Glomerular visceral epithelial cell (primary cell): ENCODE results near the gene KRT15.

Source experiments
- DNase-seq: peaks from one replicate; pipeline ENCODE4 v3.0.0-alpha.2; 2016; ENCODE audit errors: extremely low spot score

KRT15 gene

GRCh38 chr17:41518789-41519449, at the start of gene KRT15:
Gene KRT15 (minus strand): TSS chr17:41518890. CDS start chr17:41518827, 63 bp downstream.
- peak; percentile 22 for DNase-seq

GRCh38 chr17:41567317-41567716, 48.6 kb upstream of the KRT15 start:
- no peak for DNase-seq

- DNase-seq: no peak
Observed at GRCh38 chr17:41565338-41565737, 46.6 kb upstream of the KRT15 start.

GRCh38 chr17:41563607-41564170, 45.0 kb upstream of the KRT15 start:
- no peak for DNase-seq

- no peak for DNase-seq
Observed at GRCh38 chr17:41561554-41561953, 42.9 kb upstream of the KRT15 start.

- no peak for DNase-seq
Observed at GRCh38 chr17:41559548-41559947, 40.9 kb upstream of the KRT15 start.

- no peak for DNase-seq
Observed at GRCh38 chr17:41556931-41557330, 38.2 kb upstream of the KRT15 start.

GRCh38 chr17:41556306-41556705, 37.6 kb upstream of the KRT15 start:
- DNase-seq: no peak

- no peak for DNase-seq
Observed at GRCh38 chr17:41555105-41555887, 36.6 kb upstream of the KRT15 start.

GRCh38 chr17:41553987-41554680, 35.4 kb upstream of the KRT15 start:
- DNase-seq: no peak

GRCh38 chr17:41553176-41553575, 34.5 kb upstream of the KRT15 start:
- no peak for DNase-seq

GRCh38 chr17:41552455-41552854, 33.8 kb upstream of the KRT15 start:
- DNase-seq: no peak

GRCh38 chr17:41551365-41551764, 32.7 kb upstream of the KRT15 start:
- DNase-seq: peak; percentile 44

- no peak for DNase-seq
Observed at GRCh38 chr17:41549596-41550039, 30.9 kb upstream of the KRT15 start.

- peak; percentile 92 for DNase-seq
Observed at GRCh38 chr17:41548844-41549595, 30.3 kb upstream of the KRT15 start.

GRCh38 chr17:41547921-41548843, 29.5 kb upstream of the KRT15 start:
- peak; percentile 100 for DNase-seq

GRCh38 chr17:41547378-41547841, 28.7 kb upstream of the KRT15 start:
- DNase-seq: no peak

GRCh38 chr17:41546819-41547218, 28.1 kb upstream of the KRT15 start:
- DNase-seq: no peak

GRCh38 chr17:41545829-41546410, 27.2 kb upstream of the KRT15 start:
- DNase-seq: no peak

GRCh38 chr17:41544935-41545334, 26.2 kb upstream of the KRT15 start:
- DNase-seq: no peak
